GM19452 (cell line): ENCODE measurements around the gene CREBRF.
"Not testable (repeated sequence)": the region's sequence is repeated elsewhere in the genome, so short reads cannot be mapped to it uniquely, and the experiment has no call there.

Experiments
- ATAC-seq: cut with Tn5 transposase; IDR thresholded peaks from one replicate; pipeline ENCODE4 v1.9.1; 2021; ENCODE audit not compliant: unreplicated experiment

The CREBRF gene

GRCh38 chr5:173075970-173076369 is 19.8 kb downstream of the CREBRF start:
- ATAC-seq, result no peak

- not testable (repeated sequence) for ATAC-seq
Observed at GRCh38 chr5:173076471-173076870, 20.3 kb downstream of the CREBRF start.

- no peak for ATAC-seq
Observed at GRCh38 chr5:173078878-173079277, 22.7 kb downstream of the CREBRF start.

- no peak for ATAC-seq
Observed at GRCh38 chr5:173089581-173089980, 33.4 kb downstream of the CREBRF start.

GRCh38 chr5:173090639-173091038 is 34.5 kb downstream of the CREBRF start:
- ATAC-seq, result no peak

GRCh38 chr5:173091981-173092380 is 35.8 kb downstream of the CREBRF start:
- ATAC-seq, result no peak

GRCh38 chr5:173093606-173094005 is 37.5 kb downstream of the CREBRF start:
- ATAC-seq, result no peak

- no peak for ATAC-seq
Observed at GRCh38 chr5:173094012-173094661, 38.0 kb downstream of the CREBRF start.

GRCh38 chr5:173098787-173099186 is 42.6 kb downstream of the CREBRF start:
- ATAC-seq, result no peak

- ATAC-seq, result no peak
Observed at GRCh38 chr5:173099461-173099860, 43.3 kb downstream of the CREBRF start.

GRCh38 chr5:173101245-173101644 is 45.1 kb downstream of the CREBRF start:
- ATAC-seq, result no peak

- ATAC-seq, result no peak
Observed at GRCh38 chr5:173103411-173103810, 47.3 kb downstream of the CREBRF start.

- no peak for ATAC-seq
Observed at GRCh38 chr5:173108914-173109313, 52.8 kb downstream of the CREBRF start.

GRCh38 chr5:173114536-173114935 is 58.4 kb downstream of the CREBRF start:
- ATAC-seq, result no peak

- ATAC-seq, result no peak
Observed at GRCh38 chr5:173119719-173120118, 63.6 kb downstream of the CREBRF start.

- no peak for ATAC-seq
Observed at GRCh38 chr5:173123416-173123815, 67.3 kb downstream of the CREBRF start.

GRCh38 chr5:173132166-173132565 is 76.0 kb downstream of the CREBRF start:
- not testable (repeated sequence) for ATAC-seq

- no peak for ATAC-seq
Observed at GRCh38 chr5:173138707-173139106, 82.6 kb downstream of the CREBRF start.

GRCh38 chr5:173139631-173140030 is 83.5 kb downstream of the CREBRF start:
- no peak for ATAC-seq

GRCh38 chr5:173140769-173141168 is 84.6 kb downstream of the CREBRF start:
- no peak for ATAC-seq

- no peak for ATAC-seq
Observed at GRCh38 chr5:173143567-173143966, 87.4 kb downstream of the CREBRF start.

GRCh38 chr5:173144200-173145176 is 88.3 kb downstream of the CREBRF start, which contains the start of gene BNIP1:
TSS of gene BNIP1 (plus strand) at chr5:173144531. CDS start at chr5:173144546, 15 bp downstream.
- ATAC-seq, result peak; percentile 94
